ENCODE measurements around the gene MRPL12.

Gene MRPL12

DNA sequence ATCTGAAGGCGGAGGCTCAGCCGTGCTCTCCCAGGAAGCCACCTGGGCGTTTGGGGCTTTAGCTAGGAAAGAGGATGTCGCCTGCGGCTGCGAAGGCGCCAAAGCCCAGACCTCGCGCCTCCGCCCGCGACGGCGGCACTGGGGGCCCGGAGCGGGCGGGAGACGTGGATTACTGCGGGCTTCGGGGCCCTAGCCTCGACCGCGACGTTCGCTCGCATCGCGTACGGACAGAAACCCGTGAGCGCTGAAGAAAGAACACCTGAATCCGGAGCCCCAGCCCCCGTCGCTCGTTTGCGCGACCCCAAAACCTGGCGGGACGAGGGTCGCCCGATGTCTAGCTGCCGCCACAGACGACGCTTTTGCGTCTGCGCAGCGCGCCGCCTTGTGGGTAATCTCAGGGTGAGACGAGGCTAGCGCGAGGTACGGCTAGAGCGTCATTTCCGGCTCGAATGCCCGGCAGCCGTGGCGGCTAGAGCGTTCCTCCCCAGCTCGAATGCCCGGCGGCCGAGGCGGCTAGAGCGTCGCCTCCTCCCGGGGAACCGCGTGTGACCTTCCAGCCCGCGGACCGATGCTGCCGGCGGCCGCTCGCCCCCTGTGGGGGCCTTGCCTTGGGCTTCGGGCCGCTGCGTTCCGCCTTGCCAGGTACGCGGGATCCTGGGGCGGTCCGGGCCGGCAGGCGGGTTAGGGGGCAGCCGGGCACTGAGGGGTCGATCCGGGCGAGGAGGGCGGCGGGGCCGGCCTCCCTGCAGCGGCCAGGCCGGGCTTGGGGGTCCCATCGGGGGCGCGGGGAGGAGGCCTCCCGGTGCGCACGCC is at the start of gene MRPL12:
MRPL12 (plus strand) TSS at position 434 of the 813 bp plus-strand sequence; CDS start at position 569, 135 bp downstream.
- H3K4me1 ChIP-seq (ENCODE audit: control insufficient read depth, insufficient read depth, low read length): peaks cover 6% of the 10 kb centered on the region; the same call in 1 of the 2 replicates
- peaks cover 36 to 81% of the 10 kb centered on the region in 2 experiments for H3K36me3 ChIP-seq (ENCODE audit: control insufficient read depth in 2 of 2, insufficient read depth in 1 of 2, low read length in 2 of 2)
- H3K4me3 ChIP-seq (ENCODE audit: low read depth, low read length): peak within 1 kb of the TSS; percentile 73
- POLR2A ChIA-PET: interaction anchor here (0.6 to 4.0 kb wide), 44 partner anchors 9 to 480 kb away, joined by 3 to 109 read pairs (median 5); partner anchors contain the start of genes ARL16, CCDC137, CENPX and CEP131
- H3K27ac ChIP-seq (ENCODE audit: extremely low read depth, low read depth, low read length): peak within 1 kb of the TSS; percentile 97
- CTCF ChIA-PET: interaction anchor here (0.9 to 2.4 kb wide), 4 partner anchors 9 to 28 kb away, joined by 4 to 9 read pairs (median 4); no protein-coding TSS in a partner anchor
- no peaks in the 10 kb centered on the region for H3K9me3 ChIP-seq (ENCODE audit: control insufficient read depth, insufficient read depth, low read depth, low read length)
- no peak for TF ChIP-seq ZNF132 (tag by site-specific recombination; IDR thresholded peaks at IDR 0.05; ENCODE audit: borderline replicate concordance)
- TF ChIP-seq ZFP69B (tag by site-specific recombination; IDR thresholded peaks at IDR 0.05): no peak
- TF ChIP-seq ZNF169 (tag by site-specific recombination; IDR thresholded peaks at IDR 0.05): no peak
- TF ChIP-seq ZBTB44 (tag by site-specific recombination; IDR thresholded peaks at IDR 0.05): no peak
- no peak for TF ChIP-seq ZNF157 (tag by site-specific recombination; IDR thresholded peaks at IDR 0.05)
- TF ChIP-seq HOXC10 (CRISPR knock-in tag; IDR thresholded peaks at IDR 0.05): no peak
- TF ChIP-seq REPIN1 (tag by site-specific recombination; IDR thresholded peaks at IDR 0.05; ENCODE audit: low read depth): peak; percentile 55; the same call in 1 of the 2 replicates
- no peak for TF ChIP-seq ZNF621 (tag by site-specific recombination; IDR thresholded peaks at IDR 0.05)
- TF ChIP-seq ZNF280C (tag by site-specific recombination; IDR thresholded peaks at IDR 0.05): no peak
- no peak for TF ChIP-seq ZBTB1 (tag by site-specific recombination; IDR thresholded peaks at IDR 0.05)
- no peak for TF ChIP-seq ZNF311 (tag by site-specific recombination; IDR thresholded peaks at IDR 0.05; ENCODE audit: borderline replicate concordance)
- no peak for TF ChIP-seq ZSCAN16 (tag by site-specific recombination; IDR thresholded peaks at IDR 0.05)
- no peak for TF ChIP-seq ZNF391 (tag by site-specific recombination; IDR thresholded peaks at IDR 0.05; ENCODE audit: borderline replicate concordance, low read depth)
- no peak for TF ChIP-seq PRDM2 (tag by site-specific recombination; IDR thresholded peaks at IDR 0.05; ENCODE audit: borderline replicate concordance)
- no peak for TF ChIP-seq ZNF26 (tag by site-specific recombination; IDR thresholded peaks at IDR 0.05)
- no peak for TF ChIP-seq ZNF544 (tag by site-specific recombination; IDR thresholded peaks at IDR 0.05)
- TF ChIP-seq, protein P1, sequence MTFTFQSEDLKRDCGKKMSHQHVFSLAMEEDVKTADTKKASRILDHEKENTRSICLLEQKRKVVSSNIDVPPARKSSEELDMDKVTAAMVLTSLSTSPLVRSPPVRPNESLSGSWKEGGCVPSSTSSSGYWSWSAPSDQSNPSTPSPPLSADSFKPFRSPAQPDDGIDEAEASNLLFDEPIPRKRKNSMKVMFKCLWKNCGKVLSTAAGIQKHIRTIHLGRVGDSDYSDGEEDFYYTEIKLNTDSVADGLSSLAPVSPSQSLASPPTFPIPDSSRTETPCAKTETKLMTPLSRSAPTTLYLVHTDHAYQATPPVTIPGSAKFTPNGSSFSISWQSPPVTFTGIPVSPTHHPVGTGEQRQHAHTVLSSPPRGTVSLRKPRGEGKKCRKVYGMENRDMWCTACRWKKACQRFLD (tag by site-specific recombination; IDR thresholded peaks at IDR 0.05): no peak
- no peak; the same call in 1 of the 2 replicates for TF ChIP-seq ZNF394 (tag by site-specific recombination; IDR thresholded peaks at IDR 0.05; ENCODE audit: borderline replicate concordance)
- TF ChIP-seq KLF16 (tag by site-specific recombination; IDR thresholded peaks at IDR 0.05): peak; percentile 79
- TF ChIP-seq, protein P2, sequence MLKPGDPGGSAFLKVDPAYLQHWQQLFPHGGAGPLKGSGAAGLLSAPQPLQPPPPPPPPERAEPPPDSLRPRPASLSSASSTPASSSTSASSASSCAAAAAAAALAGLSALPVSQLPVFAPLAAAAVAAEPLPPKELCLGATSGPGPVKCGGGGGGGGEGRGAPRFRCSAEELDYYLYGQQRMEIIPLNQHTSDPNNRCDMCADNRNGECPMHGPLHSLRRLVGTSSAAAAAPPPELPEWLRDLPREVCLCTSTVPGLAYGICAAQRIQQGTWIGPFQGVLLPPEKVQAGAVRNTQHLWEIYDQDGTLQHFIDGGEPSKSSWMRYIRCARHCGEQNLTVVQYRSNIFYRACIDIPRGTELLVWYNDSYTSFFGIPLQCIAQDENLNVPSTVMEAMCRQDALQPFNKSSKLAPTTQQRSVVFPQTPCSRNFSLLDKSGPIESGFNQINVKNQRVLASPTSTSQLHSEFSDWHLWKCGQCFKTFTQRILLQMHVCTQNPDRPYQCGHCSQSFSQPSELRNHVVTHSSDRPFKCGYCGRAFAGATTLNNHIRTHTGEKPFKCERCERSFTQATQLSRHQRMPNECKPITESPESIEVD (tag by site-specific recombination; IDR thresholded peaks at IDR 0.05): no peak
- TF ChIP-seq ZFP41 (tag by site-specific recombination; IDR thresholded peaks at IDR 0.05; ENCODE audit: borderline replicate concordance): no peak
- TF ChIP-seq OSR2 (tag by site-specific recombination; IDR thresholded peaks at IDR 0.05): no peak

Data from HEK293 (cell line).